ENCODE data around the gene KRT34.
"Not testable (repeated sequence)": the region's sequence is repeated elsewhere in the genome, so short reads cannot be mapped to it uniquely, and the experiment has no call there.

GRCh38 chr17:41395044-41395443 is 12.9 kb upstream of the KRT34 start:
- not testable (repeated sequence) for TF ChIP-seq CTCF (IDR thresholded peaks at IDR 0.05; ENCODE audit: low read depth, low read length); MYC (IDR thresholded peaks at IDR 0.05; ENCODE audit: low read depth, low read length); MAX (IDR thresholded peaks at IDR 0.05; ENCODE audit: low read depth, low read length); POLR2A (IDR thresholded peaks at IDR 0.05; ENCODE audit: extremely low read depth, insufficient read length)
